Keratinocyte (primary cell): ENCODE measurements around the gene GRIA3.

Experiments used
- EZH2 ChIP-seq: IDR thresholded peaks from one replicate; pipeline ENCODE4 v1.6.1; 2012; ENCODE audit warnings: inconsistent platforms, mild to moderate bottlenecking, low read length, moderate library complexity
- TF ChIP-seq, protein P1 (sequence below), 3 experiments: IDR thresholded peaks in 1 of 3; conservative IDR thresholded peaks in 1 of 3; optimal IDR thresholded peaks in 1 of 3; 2 replicates in 2 of 3; 3 replicates in 1 of 3; pipeline versions ENCODE3 to v1.5.1; 2011; ENCODE audit warnings: low read length in 3 of 3, mild to moderate bottlenecking in 3 of 3, moderate library complexity in 2 of 3, control low read depth in 1 of 3, inconsistent platforms in 1 of 3; ENCODE audit not compliant: insufficient read depth in 2 of 3; ENCODE audit errors: extremely low read depth in 1 of 3

DNA sequence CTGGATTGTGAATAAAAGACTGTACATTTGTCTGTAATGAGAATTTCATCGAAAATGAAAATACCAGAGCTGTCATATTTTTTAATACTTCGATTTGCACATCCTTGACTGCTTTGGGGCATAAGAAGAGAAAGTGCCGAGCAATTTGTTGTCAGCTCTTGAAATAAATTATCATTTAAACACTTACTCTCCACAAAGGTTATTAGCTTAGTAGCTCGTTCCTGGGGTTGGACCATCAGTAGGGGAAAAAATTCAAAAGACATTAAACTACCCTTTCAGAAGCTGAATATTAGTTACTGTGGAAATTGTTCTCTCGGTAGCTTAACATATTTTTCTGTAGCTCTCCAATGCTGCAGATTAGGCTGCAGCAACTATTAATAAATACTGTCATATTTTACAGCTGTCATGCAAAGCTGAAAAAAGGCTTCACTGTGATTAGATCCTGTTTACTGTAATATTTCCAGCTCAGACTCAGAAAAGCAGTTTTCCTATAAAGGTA, 76.9 kb downstream of the GRIA3 start:
- TF ChIP-seq, protein P1, sequence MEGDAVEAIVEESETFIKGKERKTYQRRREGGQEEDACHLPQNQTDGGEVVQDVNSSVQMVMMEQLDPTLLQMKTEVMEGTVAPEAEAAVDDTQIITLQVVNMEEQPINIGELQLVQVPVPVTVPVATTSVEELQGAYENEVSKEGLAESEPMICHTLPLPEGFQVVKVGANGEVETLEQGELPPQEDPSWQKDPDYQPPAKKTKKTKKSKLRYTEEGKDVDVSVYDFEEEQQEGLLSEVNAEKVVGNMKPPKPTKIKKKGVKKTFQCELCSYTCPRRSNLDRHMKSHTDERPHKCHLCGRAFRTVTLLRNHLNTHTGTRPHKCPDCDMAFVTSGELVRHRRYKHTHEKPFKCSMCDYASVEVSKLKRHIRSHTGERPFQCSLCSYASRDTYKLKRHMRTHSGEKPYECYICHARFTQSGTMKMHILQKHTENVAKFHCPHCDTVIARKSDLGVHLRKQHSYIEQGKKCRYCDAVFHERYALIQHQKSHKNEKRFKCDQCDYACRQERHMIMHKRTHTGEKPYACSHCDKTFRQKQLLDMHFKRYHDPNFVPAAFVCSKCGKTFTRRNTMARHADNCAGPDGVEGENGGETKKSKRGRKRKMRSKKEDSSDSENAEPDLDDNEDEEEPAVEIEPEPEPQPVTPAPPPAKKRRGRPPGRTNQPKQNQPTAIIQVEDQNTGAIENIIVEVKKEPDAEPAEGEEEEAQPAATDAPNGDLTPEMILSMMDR (optimal IDR thresholded peaks at IDR 0.05 in 1 of 3, IDR thresholded peaks at IDR 0.05 in 1 of 3, conservative IDR thresholded peaks at IDR 0.05 in 1 of 3; ENCODE audit: extremely low read depth in 1 of 3, insufficient read depth in 2 of 3, low read length in 3 of 3) = no peak
- no peak for TF ChIP-seq EZH2
